ENCODE measurements around the gene DICER1.

DNA sequence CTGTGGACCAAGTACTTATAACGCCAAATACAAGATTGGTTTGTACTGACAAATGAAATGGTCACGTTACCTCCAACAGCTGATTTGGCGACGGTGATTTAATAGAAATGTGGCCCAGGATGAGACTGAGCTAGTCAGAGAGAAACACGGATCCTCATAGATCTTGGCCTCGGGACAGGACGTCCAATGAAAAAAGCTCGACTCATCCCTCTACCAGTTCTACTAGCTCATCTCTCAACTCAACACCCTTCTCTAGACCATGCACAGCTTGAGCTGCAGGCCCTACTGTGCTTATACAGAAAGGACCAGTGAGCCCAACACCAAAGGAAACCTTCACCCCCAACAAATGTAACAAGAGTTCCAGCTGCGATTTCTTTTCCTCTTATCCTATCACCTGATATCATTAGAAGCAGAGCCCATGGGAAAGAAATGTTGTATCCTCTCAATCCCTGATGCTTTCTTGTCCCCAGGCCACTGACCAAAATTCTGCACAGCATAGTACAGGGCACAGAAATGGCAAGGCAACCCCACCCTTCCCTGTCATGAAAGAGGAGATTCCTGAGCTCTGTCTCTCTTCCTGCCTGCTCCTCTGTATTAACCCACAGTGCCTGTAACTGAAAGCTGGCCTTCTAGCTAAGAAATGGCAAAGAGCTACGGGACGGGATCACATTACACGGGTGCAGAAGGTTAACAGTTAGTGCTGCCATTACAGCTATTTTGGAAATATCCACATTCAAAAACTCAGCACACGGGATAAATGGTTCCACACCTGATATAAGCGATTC is 39.2 kb downstream of the DICER1 start:
- TF ChIP-seq, protein P1, sequence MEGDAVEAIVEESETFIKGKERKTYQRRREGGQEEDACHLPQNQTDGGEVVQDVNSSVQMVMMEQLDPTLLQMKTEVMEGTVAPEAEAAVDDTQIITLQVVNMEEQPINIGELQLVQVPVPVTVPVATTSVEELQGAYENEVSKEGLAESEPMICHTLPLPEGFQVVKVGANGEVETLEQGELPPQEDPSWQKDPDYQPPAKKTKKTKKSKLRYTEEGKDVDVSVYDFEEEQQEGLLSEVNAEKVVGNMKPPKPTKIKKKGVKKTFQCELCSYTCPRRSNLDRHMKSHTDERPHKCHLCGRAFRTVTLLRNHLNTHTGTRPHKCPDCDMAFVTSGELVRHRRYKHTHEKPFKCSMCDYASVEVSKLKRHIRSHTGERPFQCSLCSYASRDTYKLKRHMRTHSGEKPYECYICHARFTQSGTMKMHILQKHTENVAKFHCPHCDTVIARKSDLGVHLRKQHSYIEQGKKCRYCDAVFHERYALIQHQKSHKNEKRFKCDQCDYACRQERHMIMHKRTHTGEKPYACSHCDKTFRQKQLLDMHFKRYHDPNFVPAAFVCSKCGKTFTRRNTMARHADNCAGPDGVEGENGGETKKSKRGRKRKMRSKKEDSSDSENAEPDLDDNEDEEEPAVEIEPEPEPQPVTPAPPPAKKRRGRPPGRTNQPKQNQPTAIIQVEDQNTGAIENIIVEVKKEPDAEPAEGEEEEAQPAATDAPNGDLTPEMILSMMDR (IDR thresholded peaks at IDR 0.05; ENCODE audit: low read depth, low read length, poor library complexity, severe bottlenecking), result no peak
- TF ChIP-seq EZH2phosphoT487 (IDR thresholded peaks at IDR 0.05; ENCODE audit: borderline replicate concordance, low read length), result no peak

Data from DOHH2 (cell line).